ENCODE data around the gene PRICKLE2.

The PRICKLE2 gene

GRCh38 chr3:64220161-64220914 lies 4.9 kb downstream of the PRICKLE2 start:
- no peak for DNase-seq (ENCODE audit: low read depth)

- no peak for DNase-seq (ENCODE audit: low read depth)
These were observed 6.5 kb downstream of the PRICKLE2 start for GRCh38 chr3:64218746-64219145.

GRCh38 chr3:64218329-64218728 lies 6.9 kb downstream of the PRICKLE2 start:
- DNase-seq (ENCODE audit: low read depth): no peak

GRCh38 chr3:64216274-64217147 lies 8.8 kb downstream of the PRICKLE2 start:
- no peak for DNase-seq (ENCODE audit: low read depth)

GRCh38 chr3:64215559-64215958 lies 9.7 kb downstream of the PRICKLE2 start:
- no peak for DNase-seq (ENCODE audit: low read depth)

GRCh38 chr3:64215103-64215502 lies 10.2 kb downstream of the PRICKLE2 start:
- DNase-seq (ENCODE audit: low read depth): no peak

GRCh38 chr3:64214381-64215018 lies 10.8 kb downstream of the PRICKLE2 start:
- no peak for DNase-seq (ENCODE audit: low read depth)

- no peak for DNase-seq (ENCODE audit: low read depth)
These were observed 11.3 kb downstream of the PRICKLE2 start for GRCh38 chr3:64213962-64214379.

GRCh38 chr3:64213224-64213878 lies 11.9 kb downstream of the PRICKLE2 start:
- no peak for DNase-seq (ENCODE audit: low read depth)

- DNase-seq (ENCODE audit: low read depth): no peak
These were observed 15.2 kb downstream of the PRICKLE2 start for GRCh38 chr3:64209866-64210621.

GRCh38 chr3:64207289-64208080 lies 17.8 kb downstream of the PRICKLE2 start:
- no peak for DNase-seq (ENCODE audit: low read depth)

- DNase-seq (ENCODE audit: low read depth): no peak
These were observed 21.0 kb downstream of the PRICKLE2 start for GRCh38 chr3:64203969-64204908.

- no peak for DNase-seq (ENCODE audit: low read depth)
These were observed 22.1 kb downstream of the PRICKLE2 start for GRCh38 chr3:64203216-64203615.

- no peak for DNase-seq (ENCODE audit: low read depth)
These were observed 25.3 kb downstream of the PRICKLE2 start for GRCh38 chr3:64199932-64200331.

- DNase-seq (ENCODE audit: low read depth): no peak
These were observed 28.9 kb downstream of the PRICKLE2 start for GRCh38 chr3:64196236-64196929.

GRCh38 chr3:64195789-64196188 lies 29.5 kb downstream of the PRICKLE2 start:
- no peak for DNase-seq (ENCODE audit: low read depth)

- no peak for DNase-seq (ENCODE audit: low read depth)
These were observed 33.4 kb downstream of the PRICKLE2 start for GRCh38 chr3:64191822-64192221.
